Transverse colon (tissue), 4 donors: ENCODE data around the gene STIM1.

Source experiments
- POLR2A ChIP-seq: fragments of 450-650 bp; IDR thresholded peaks from one replicate; pipeline ENCODE4 v1.6.1; 2016; ENCODE audit warnings: antibody characterized with exemption, mild to moderate bottlenecking, moderate library complexity
- POLR2AphosphoS5 ChIP-seq, 3 donors: sonication (generic); formaldehyde crosslinking; IDR thresholded peaks; one replicate each; pipeline ENCODE4 v1.6.1; 2016; ENCODE audit warnings: antibody characterized with exemption in 3 of 3
- TF ChIP-seq, protein P1 (sequence below), 5 experiments: fragments of 200-600 bp in 3 of 5; fragments of 450-650 bp in 2 of 5; sonication (generic) in 3 of 5; IDR thresholded peaks; 1 replicate in 2 of 5; 2 replicates in 3 of 5; pipeline ENCODE4 v1.5.1; 2016 to 2017; ENCODE audit warnings: antibody characterized with exemption in 5 of 5, inconsistent platforms in 3 of 5, mild to moderate bottlenecking in 2 of 5, moderate library complexity in 1 of 5

DNA sequence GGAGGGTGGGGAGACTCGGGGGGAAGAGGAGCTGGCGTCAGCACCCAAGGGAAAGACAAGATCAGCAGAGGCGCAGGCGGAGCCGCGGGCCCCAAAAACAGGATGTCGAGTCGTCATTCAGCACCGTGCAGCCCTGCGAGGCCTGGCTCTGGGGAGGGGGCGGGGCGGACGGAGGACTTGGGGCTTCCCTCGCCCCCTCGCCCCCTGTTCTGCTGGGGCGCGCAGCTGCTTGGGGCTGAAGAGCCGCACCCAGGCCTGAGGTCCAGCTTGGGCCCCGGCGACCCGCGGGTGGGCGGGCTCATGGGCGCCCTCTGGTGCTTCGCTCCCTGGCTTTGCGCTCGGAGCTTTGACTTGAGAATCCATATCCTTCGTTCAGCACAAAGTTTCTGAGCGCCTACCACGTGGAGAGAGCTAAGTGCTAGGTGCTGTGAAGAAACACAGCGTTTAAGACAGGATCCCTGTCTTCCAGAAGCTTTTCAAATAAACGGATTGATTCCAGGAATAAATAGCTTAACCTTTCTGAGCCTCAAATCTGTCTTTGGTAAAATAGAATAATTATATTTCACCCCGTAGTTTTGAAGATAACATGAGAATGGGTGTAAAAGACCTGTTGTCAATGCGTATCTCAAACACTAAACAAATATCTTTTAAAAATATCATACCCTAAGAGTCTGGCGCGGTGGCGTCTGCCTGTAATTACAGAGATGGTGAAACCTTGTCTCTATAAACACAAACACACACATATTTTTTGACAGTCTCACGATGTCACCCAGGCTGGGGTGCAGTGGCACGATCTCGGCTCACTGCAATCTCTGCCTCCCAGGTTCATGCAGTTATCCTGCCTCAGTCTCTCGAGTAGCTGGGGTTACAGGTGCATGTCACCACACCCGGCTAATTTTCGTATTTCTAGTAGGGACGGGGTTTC is 13.8 kb upstream of the STIM1 start:
- TF ChIP-seq, protein P1, sequence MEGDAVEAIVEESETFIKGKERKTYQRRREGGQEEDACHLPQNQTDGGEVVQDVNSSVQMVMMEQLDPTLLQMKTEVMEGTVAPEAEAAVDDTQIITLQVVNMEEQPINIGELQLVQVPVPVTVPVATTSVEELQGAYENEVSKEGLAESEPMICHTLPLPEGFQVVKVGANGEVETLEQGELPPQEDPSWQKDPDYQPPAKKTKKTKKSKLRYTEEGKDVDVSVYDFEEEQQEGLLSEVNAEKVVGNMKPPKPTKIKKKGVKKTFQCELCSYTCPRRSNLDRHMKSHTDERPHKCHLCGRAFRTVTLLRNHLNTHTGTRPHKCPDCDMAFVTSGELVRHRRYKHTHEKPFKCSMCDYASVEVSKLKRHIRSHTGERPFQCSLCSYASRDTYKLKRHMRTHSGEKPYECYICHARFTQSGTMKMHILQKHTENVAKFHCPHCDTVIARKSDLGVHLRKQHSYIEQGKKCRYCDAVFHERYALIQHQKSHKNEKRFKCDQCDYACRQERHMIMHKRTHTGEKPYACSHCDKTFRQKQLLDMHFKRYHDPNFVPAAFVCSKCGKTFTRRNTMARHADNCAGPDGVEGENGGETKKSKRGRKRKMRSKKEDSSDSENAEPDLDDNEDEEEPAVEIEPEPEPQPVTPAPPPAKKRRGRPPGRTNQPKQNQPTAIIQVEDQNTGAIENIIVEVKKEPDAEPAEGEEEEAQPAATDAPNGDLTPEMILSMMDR (IDR thresholded peaks at IDR 0.05): peak; percentile 75 to 81 (median 80)
- peak; percentile 44 to 81 (median 71) for TF ChIP-seq POLR2AphosphoS5 (IDR thresholded peaks at IDR 0.05)
- TF ChIP-seq POLR2A: peak; percentile 69
